Measurements from ENCODE around the gene OTOF. TPM values are rescaled to one million over a fixed set of nuclear protein-coding genes. Genes with fewer than 3 reads are reported as not detected.

The OTOF gene
- total and polyA plus RNA-seq, 8 donors = 0.07 to 0.26 (median 0.12) TPM; not detected in 1

DNA sequence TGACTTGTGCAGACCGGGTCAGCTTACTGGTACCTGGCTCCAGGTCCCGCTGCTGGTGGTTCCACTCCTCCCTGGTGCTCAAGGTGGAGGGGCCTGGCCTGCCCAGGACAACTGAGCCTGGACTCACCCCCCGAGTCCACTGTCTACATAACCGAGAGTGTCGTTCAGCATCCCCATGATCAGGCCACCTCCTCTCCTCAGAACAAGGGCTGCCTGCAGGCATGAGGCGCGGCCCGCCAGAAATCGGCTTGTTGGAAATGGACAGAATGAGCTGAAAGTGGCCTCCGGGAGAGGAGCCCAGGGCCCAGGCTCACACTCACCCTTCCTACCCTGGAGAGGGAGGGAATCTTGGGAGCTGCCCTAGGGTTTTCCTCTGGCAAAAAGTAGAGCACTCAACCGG lies 38.9 kb upstream of the OTOF start:
- no peak for DNase-seq

DNA sequence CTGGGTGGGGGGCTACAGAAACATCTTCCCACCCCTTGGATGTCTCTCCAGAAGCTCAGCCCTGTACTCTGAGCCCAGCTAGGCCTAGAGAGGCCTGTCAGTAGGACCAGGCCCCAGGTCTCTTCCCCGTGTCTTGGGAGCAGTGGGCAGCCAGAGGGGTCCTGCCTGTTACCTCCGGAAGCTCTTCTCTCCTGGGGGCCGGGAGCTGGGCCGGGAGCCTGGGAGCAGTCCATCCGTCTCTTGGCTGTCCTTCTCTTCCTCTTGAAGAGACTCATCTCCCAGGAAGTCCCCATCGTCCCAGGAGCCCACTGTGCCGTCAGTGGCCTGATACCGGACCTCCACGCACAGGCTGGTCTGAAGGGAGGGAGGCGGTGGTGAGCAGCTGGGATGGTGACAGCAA lies 38.3 kb upstream of the OTOF start:
- no peak for ATAC-seq
- no peaks in the 10 kb centered on the region for H3K27me3 ChIP-seq
- 88 to 94% methylated on average over 10 of the region's 10 CpGs for WGBS, 2 donors

More for the DNA sequence above, 38.9 kb upstream of the OTOF start:
- H3K4me3 ChIP-seq = no peak overlapping the region
- intact Hi-C loops (cut with DNase I) = no loop called here
- TF ChIP-seq, protein P1, sequence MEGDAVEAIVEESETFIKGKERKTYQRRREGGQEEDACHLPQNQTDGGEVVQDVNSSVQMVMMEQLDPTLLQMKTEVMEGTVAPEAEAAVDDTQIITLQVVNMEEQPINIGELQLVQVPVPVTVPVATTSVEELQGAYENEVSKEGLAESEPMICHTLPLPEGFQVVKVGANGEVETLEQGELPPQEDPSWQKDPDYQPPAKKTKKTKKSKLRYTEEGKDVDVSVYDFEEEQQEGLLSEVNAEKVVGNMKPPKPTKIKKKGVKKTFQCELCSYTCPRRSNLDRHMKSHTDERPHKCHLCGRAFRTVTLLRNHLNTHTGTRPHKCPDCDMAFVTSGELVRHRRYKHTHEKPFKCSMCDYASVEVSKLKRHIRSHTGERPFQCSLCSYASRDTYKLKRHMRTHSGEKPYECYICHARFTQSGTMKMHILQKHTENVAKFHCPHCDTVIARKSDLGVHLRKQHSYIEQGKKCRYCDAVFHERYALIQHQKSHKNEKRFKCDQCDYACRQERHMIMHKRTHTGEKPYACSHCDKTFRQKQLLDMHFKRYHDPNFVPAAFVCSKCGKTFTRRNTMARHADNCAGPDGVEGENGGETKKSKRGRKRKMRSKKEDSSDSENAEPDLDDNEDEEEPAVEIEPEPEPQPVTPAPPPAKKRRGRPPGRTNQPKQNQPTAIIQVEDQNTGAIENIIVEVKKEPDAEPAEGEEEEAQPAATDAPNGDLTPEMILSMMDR (IDR thresholded peaks at IDR 0.05) = no peak
- 77 to 84% methylated on average over 11 of the region's 11 CpGs for WGBS, 2 donors
- H3K27me3 ChIP-seq = no peaks in the 10 kb centered on the region
- no peaks in the 10 kb centered on the region for H3K9me3 ChIP-seq
- no peaks in the 10 kb centered on the region for H3K4me1 ChIP-seq
- no peak for FAIRE-seq
- ATAC-seq = no peak
- no peaks in the 10 kb centered on the region for H3K36me3 ChIP-seq
- no peak overlapping the region for H3K27ac ChIP-seq

DNA sequence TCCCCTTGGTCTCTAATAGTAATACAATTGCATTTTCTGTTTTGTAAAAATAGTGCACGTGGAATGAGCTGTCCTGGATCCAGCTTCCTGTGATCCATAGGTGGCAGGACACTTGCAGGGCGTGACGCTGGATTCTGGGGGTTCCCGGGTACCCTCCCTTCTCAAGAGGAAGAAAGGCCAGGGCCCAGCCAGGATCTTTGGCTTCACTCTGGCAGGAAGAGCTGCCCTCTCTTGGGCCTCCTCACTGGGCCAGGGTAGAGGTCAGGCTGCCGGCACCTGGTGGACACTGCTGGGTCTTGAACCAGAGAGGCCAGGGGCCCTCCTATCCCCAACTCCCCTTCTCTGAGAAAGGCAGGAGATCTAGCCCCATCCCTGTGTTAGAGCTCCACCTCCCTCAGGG lies 37.8 kb upstream of the OTOF start:
- intact Hi-C loops (cut with DNase I) = no loop called here
- whole genome bisulfite sequencing, 2 donors = 59 to 67% methylated on average over 5 of the region's 5 CpGs
- TF ChIP-seq, protein P1 (IDR thresholded peaks at IDR 0.05) = no peak
- FAIRE-seq (no peak), DNase-seq (no peak), ATAC-seq (no peak)
- no peak overlapping the region for H3K27ac ChIP-seq
- no peak overlapping the region for H3K4me3 ChIP-seq
- no peaks in the 10 kb centered on the region for H3K36me3 ChIP-seq
- no peaks in the 10 kb centered on the region for H3K27me3 ChIP-seq
- no peaks in the 10 kb centered on the region for H3K4me1 ChIP-seq
- no peaks in the 10 kb centered on the region for H3K9me3 ChIP-seq

More for the DNA sequence above, 38.3 kb upstream of the OTOF start:
- Histone ChIP-seq H3K27ac (no peak overlapping the region), H3K4me1 (no peaks in the 10 kb centered on the region), H3K4me3 (no peak overlapping the region), H3K9me3 (no peaks in the 10 kb centered on the region), H3K36me3 (no peaks in the 10 kb centered on the region)
- intact Hi-C loops (cut with DNase I) = no loop called here
- TF ChIP-seq, protein P1 (IDR thresholded peaks at IDR 0.05) = no peak
- FAIRE-seq = no peak
- DNase-seq = no peak

DNA sequence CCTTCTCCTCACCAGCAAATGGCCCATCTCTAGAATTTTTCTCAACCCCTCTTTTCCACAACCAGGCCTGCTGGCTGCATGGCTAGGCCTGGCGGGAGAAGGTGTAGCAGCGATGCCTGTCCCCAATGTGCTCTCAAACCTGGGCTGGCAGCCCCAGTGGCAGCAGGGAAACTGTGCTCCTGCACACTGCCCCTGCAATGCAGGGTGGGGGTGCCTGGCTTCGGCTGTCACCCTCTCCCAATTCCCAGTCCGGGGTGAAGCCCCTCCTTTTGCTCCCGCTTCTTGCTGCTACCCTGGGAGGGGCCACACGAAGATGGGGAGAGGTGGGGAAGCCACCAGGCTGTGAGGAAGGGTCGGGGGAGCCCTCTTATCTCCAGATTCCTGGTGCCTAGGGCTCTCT lies 36.1 kb upstream of the OTOF start:
- TF ChIP-seq, protein P1 (IDR thresholded peaks at IDR 0.05) = no peak
- no peak for FAIRE-seq
- intact Hi-C loops (cut with DNase I) = no loop called here
- Histone ChIP-seq H3K4me1 (no peaks in the 10 kb centered on the region), H3K36me3 (no peaks in the 10 kb centered on the region), H3K27ac (no peak overlapping the region), H3K27me3 (no peaks in the 10 kb centered on the region), H3K9me3 (no peaks in the 10 kb centered on the region), H3K4me3 (no peak overlapping the region)
- DNase-seq = no peak
- ATAC-seq = no peak
- WGBS, 2 donors = 70 to 81% methylated on average over 7 of the region's 7 CpGs

DNA sequence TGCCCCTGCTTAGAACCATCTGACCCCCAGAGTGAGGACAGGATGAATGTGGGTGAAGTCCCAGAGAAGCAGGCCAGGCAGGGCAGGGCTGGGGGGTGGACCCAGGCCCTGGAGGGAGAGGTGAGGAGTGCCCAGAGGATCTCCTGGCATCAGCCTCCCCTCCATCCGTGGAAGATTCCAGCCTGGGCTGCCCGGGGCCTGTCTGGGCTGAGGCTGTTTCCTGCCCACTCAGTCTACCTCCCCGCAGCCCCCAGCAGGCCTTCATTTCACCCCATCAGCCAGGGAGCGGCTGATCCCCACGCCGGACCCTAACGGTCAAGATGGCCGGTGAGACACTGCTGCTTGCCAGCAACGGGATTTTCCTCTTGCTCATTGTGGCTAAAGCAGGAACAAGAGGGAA lies 35.3 kb upstream of the OTOF start:
- H3K4me1 ChIP-seq = no peaks in the 10 kb centered on the region
- H3K4me3 ChIP-seq = no peak overlapping the region
- FAIRE-seq = no peak
- TF ChIP-seq, protein P1 (IDR thresholded peaks at IDR 0.05) = no peak
- intact Hi-C loops (cut with DNase I) = no loop called here
- no peak overlapping the region for H3K27ac ChIP-seq
- 74 to 81% methylated on average over 9 of the region's 9 CpGs for WGBS, 2 donors
- no peaks in the 10 kb centered on the region for H3K9me3 ChIP-seq
- ATAC-seq = no peak
- no peaks in the 10 kb centered on the region for H3K36me3 ChIP-seq
- H3K27me3 ChIP-seq = no peaks in the 10 kb centered on the region
- DNase-seq = no peak

Measured in pancreas (tissue), 10 donors.